NCI-H1105 treated with DMSO at 0.1 percent for 48 hours (cell line): ENCODE measurements around the gene RPL41.
"Not testable (repeated sequence)": the region's sequence is repeated elsewhere in the genome, so short reads cannot be mapped to it uniquely, and the experiment has no call there.

Experiments used
- DNase-seq: peaks from one replicate; lab custom pipeline; 2025; lab: John Stamatoyannopoulos, UW

The RPL41 gene

GRCh38 chr12:56116267-56117081, at the start of gene RPL41:
RPL41 (plus strand) TSS chr12:56116633.
- peak; percentile 78 for DNase-seq

- no peak for DNase-seq
Observed at GRCh38 chr12:56071648-56072047, 44.8 kb upstream of the RPL41 start.

DNA sequence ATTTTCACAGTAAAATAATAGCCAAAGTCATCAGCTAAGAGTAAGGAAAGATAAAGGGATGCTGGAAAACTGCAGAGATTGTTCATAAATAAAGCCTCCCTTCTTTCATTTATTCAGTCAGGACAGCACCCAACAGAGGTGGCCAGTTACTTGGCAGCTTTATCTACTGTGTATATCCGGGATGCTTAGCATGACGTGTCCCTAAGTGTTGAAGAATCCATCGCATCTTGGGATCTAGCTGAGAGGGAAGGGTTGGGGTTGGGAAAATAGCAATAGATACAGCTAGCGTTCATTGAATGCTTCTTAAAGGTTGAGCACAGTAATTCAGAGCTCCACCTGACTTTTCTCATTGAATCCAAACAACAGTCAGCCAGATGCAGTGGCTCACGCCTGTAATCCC, 42.0 kb upstream of the RPL41 start:
- DNase-seq, result no peak

DNA sequence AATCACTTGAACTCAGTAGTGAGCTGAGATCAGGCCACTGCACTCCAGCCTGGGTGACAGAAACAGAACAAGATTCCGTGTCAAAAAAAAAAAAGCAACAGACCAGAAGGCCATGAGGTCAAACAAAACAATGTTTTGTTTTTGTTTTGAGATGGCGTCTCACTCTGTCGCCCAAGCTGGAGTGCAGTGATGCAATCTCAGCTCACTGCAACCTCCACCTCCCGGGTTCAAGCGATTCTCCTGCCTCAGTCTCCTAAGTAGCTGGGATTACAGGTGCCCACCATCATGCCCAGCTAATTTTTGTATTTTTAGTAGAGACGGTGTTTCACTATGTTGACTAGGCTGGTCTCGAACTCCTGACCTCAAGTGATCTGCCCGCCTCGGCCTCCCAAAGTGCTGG, 38.5 kb upstream of the RPL41 start:
- not testable (repeated sequence) for DNase-seq

DNA sequence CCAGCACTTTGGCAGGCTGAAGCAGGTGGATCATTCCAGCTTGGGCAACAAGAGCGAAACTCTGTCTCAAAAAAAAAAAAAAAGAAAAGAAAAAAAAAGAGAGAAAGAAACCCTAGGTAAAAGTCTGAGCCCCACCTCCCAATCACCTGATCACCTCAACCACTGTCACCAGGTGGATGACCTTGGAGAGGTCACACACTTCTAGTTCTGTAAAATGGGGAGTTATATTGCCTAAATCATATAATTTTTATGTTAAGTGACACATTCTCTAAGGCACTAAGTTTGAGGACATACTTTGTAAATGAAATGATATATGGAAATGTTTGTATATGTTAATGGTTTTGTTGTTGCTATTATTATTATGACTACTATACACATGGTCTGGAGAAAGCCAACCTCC, 38.0 kb upstream of the RPL41 start:
- DNase-seq, result no peak

GRCh38 chr12:56078931-56079722, 37.3 kb upstream of the RPL41 start:
- peak; percentile 34 for DNase-seq

DNA sequence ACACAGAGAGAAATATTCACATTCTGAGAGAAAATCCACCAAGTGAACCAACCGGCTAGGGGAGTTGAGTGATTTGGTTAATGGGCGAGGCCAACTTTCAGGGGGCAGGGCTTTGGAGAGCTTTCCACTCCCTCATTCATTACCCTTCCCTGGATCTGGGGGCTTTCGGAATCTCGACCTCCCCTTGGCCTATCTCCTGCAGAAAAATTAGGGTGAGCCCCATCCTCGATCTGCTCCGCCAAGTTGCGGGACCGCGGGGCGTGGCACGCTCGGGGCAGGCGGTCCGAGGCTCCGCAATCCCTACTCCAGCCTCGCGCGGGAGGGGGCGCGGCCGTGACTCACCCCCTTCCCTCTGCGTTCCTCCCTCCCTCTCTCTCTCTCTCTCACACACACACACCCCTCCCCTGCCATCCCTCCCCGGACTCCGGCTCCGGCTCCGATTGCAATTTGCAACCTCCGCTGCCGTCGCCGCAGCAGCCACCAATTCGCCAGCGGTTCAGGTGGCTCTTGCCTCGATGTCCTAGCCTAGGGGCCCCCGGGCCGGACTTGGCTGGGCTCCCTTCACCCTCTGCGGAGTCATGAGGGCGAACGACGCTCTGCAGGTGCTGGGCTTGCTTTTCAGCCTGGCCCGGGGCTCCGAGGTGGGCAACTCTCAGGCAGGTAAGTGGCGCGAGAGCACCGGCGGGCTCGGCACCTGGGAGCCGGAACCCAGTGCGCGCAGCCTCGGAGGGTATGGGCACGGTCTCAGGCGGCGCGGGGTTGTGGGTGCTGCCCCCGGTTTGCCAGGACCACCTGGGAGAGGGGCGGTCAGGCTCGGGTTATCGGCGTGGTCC, 36.5 kb upstream of the RPL41 start, which contains the start of gene ERBB3:
TSS of gene ERBB3 (plus strand) at position 443 of the 833 bp plus-strand sequence. CDS start at position 579, 136 bp downstream.
- peak; percentile 46 for DNase-seq

GRCh38 chr12:56080556-56081138, 35.8 kb upstream of the RPL41 start:
- no peak for DNase-seq

GRCh38 chr12:56081393-56082347, 34.8 kb upstream of the RPL41 start:
- no peak for DNase-seq

DNA sequence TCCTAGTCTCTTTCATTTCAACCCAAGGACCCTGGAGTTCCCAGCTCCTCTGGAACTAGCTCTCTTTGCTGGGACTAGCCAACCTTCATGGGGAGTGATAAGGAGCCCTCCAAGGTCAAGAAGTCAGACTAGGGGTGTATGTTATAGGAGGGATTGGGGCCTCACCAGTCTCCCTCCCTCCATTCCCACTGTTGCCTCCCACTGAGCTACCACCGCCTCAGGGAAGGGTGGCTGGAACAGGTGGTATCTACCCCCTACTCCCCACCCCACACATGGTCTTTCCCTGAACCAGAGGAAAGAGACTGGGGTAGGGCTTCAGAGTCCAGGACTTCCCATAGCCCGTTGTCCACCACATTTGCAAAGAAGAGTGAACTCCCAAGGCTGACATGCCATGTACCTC, 34.1 kb upstream of the RPL41 start:
- DNase-seq, result no peak

DNA sequence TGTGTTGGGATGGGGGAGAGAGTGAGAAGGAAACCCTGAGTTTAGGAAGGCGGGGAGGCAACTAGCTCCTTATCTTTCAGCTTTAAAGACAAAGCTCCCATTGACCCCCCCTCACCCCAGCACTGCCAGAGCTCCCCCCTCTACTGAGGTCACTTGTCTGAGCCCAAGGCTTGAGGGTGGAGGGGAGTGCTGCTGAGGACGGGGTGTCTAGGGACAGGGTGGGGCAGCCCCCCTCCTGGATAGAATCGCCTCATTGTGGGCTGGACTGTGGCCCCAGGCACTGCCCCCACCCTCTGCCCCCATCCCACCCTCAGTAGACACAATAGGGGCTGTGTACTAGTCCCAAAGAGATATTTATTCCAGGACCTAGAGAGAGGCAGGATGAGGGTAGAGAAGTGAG, 33.5 kb upstream of the RPL41 start:
- no peak for DNase-seq

GRCh38 chr12:56084958-56085543, 31.4 kb upstream of the RPL41 start:
- DNase-seq, result no peak

GRCh38 chr12:56086096-56086495, 30.3 kb upstream of the RPL41 start:
- no peak for DNase-seq

GRCh38 chr12:56086608-56087007, 29.8 kb upstream of the RPL41 start:
- no peak for DNase-seq

DNA sequence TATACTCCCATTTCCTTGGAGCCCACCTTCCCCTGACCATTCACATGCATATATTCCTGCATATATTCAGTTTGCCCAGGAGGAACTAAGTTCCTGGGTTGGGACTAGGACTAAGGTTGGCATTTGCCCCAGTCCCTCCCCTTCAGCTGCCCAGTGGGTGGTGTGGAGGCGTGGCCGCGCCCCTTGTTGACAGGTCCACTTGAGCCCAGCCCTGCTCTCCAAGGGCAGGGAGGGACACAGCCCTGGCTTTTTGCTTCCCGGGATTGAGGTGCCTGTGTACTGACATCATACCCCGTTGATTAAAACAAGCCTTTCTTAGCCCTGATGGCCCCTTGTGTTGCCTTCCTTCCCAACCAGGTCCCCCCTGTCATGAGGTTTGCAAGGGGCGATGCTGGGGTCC, 29.2 kb upstream of the RPL41 start:
- no peak for DNase-seq

- no peak for DNase-seq
Observed at GRCh38 chr12:56097738-56098137, 18.7 kb upstream of the RPL41 start.

DNA sequence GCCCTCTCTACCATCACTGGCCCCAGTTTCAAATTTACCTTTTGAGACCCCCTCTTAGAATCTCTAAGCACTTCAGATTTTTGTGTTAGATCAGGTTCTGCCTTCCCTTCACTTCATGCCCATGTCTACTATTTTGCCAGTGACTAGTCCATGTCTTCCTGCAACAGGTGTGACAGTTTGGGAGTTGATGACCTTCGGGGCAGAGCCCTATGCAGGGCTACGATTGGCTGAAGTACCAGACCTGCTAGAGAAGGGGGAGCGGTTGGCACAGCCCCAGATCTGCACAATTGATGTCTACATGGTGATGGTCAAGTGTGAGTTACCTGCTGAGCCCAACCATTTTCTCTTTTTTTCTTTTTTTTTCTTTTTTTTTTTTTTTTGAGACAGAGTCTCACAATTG, 17.8 kb upstream of the RPL41 start:
- DNase-seq, result no peak

DNA sequence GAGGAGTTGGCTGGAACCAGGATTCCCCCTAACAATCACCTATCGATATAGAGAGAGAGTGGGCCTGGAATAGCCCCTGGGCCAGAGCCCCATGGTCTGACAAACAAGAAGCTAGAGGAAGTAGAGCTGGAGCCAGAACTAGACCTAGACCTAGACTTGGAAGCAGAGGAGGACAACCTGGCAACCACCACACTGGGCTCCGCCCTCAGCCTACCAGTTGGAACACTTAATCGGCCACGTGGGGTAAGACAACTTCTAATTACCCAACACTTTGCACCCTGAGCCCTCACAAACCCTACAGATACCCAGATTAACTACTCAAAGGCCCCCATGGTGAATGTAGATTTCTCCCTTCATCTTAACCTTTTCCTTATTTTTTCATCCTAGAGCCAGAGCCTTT, 16.6 kb upstream of the RPL41 start:
- no peak for DNase-seq

DNA sequence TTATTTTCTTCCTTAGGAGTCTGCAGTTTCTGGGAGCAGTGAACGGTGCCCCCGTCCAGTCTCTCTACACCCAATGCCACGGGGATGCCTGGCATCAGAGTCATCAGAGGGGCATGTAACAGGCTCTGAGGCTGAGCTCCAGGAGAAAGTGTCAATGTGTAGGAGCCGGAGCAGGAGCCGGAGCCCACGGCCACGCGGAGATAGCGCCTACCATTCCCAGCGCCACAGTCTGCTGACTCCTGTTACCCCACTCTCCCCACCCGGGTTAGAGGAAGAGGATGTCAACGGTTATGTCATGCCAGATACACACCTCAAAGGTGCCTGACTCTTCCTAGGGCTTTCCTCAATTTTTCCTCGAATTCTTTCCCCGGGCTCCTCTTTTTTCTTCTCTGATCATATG, 15.4 kb upstream of the RPL41 start:
- no peak for DNase-seq

DNA sequence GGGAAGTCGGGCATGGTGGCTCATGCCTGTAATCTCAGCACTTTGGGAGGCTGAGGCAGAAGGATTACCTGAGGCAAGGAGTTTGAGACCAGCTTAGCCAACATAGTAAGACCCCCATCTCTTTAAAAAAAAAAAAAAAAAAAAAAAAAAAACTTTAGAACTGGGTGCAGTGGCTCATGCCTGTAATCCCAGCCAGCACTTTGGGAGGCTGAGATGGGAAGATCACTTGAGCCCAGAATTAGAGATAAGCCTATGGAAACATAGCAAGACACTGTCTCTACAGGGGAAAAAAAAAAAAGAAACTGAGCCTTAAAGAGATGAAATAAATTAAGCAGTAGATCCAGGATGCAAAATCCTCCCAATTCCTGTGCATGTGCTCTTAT, 13.8 kb upstream of the RPL41 start:
- no peak for DNase-seq
